GM23338 (cell line): ENCODE results near the gene VPS8. TPM values are rescaled to one million over a fixed set of nuclear protein-coding genes. Genes with fewer than 3 reads are reported as not detected.

Experiments
- ATAC-seq: fragments of 200-7000 bp; cut with Tn5 transposase; 3 replicates; pipeline ENCODE4 v1.9.1; 2020
- DNase-seq: peaks from one replicate; pipeline ENCODE4 v3.0.0-alpha.2; 2015; ENCODE audit warnings: low spot score
- H2AFZ ChIP-seq: fragments of 200-600 bp; sonication (generic); 2 replicates; pipeline ENCODE4 v1.8.0; 2016; ENCODE audit warnings: antibody characterized with exemption, mild to moderate bottlenecking, moderate library complexity
- H3F3A ChIP-seq: fragments of 200-600 bp; sonication (generic); replicated peaks from 2 replicates; pipeline ENCODE4 v1.8.0; 2017; ENCODE audit warnings: antibody characterized with exemption, mixed run types, low read depth
- H3K27ac ChIP-seq: fragments of 200-600 bp; sonication (generic); 2 replicates; pipeline ENCODE4 v1.6.1; 2016; ENCODE audit warnings: low read depth
- H3K27me3 ChIP-seq: fragments of 200-600 bp; sonication (generic); 2 replicates; pipeline ENCODE4 v1.8.0; 2016; ENCODE audit warnings: mild to moderate bottlenecking, mixed run types, moderate library complexity; ENCODE audit not compliant: insufficient read depth
- H3K36me3 ChIP-seq: fragments of 200-600 bp; sonication (generic); 2 replicates; pipeline ENCODE4 v1.8.0; 2016; ENCODE audit warnings: mild to moderate bottlenecking; ENCODE audit not compliant: insufficient read depth
- H3K4me1 ChIP-seq: fragments of 200-600 bp; sonication (generic); 2 replicates; pipeline ENCODE4 v1.8.0; 2016; ENCODE audit warnings: mild to moderate bottlenecking, moderate library complexity; ENCODE audit not compliant: insufficient read depth
- H3K4me2 ChIP-seq: fragments of 200-600 bp; sonication (generic); 2 replicates; pipeline ENCODE4 v1.7.1; 2017; ENCODE audit warnings: mixed run types
- H3K4me3 ChIP-seq: fragments of 200-600 bp; sonication (generic); 2 replicates; pipeline ENCODE4 v1.6.1; 2016; ENCODE audit warnings: mixed run types
- H3K79me2 ChIP-seq: fragments of 200-600 bp; sonication (generic); replicated peaks from 2 replicates; pipeline ENCODE4 v1.8.0; 2017; ENCODE audit warnings: mild to moderate bottlenecking; ENCODE audit not compliant: insufficient read depth
- H3K9me2 ChIP-seq: fragments of 200-600 bp; sonication (generic); 2 replicates; pipeline ENCODE4 v1.8.0; 2017; ENCODE audit not compliant: insufficient read depth
- H4K20me1 ChIP-seq: fragments of 200-600 bp; sonication (generic); replicated peaks from 2 replicates; pipeline ENCODE4 v1.8.0; 2017; ENCODE audit warnings: mild to moderate bottlenecking; ENCODE audit not compliant: insufficient read depth
- H3K27ac Mint-ChIP-seq: 2 replicates; pipeline ENCODE4 v1.8.0; 2020; ENCODE audit warnings: inconsistent platforms, mild to moderate bottlenecking, moderate library complexity, mixed read lengths
- H3K27me3 Mint-ChIP-seq: 3 replicates; pipeline ENCODE4 v1.8.0; 2022; ENCODE audit warnings: low read depth, mild to moderate bottlenecking, moderate library complexity, mixed read lengths, inconsistent platforms; ENCODE audit not compliant: insufficient read depth, poor library complexity
- H3K36me3 Mint-ChIP-seq: 3 replicates; pipeline ENCODE4 v1.8.0; 2021; ENCODE audit warnings: low read depth, mild to moderate bottlenecking, inconsistent platforms, moderate library complexity, mixed read lengths
- H3K4me1 Mint-ChIP-seq: 3 replicates; pipeline ENCODE4 v1.8.0; 2020; ENCODE audit warnings: mild to moderate bottlenecking, inconsistent platforms, mixed read lengths
- H3K4me3 Mint-ChIP-seq: 3 replicates; pipeline ENCODE4 v1.8.0; 2021; ENCODE audit warnings: moderate library complexity, mild to moderate bottlenecking, inconsistent platforms, mixed read lengths
- H3K9me3 Mint-ChIP-seq: 3 replicates; pipeline ENCODE4 v1.8.0; 2020; ENCODE audit warnings: moderate library complexity, mild to moderate bottlenecking, inconsistent platforms, mixed read lengths
- CREB1 ChIP-seq: fragments of 250-450 bp; sonication (Bioruptor Pico); IDR thresholded peaks from 2 replicates; pipeline ENCODE4 v1.5.0; 2020; ENCODE audit warnings: low read depth, mild to moderate bottlenecking, moderate library complexity
- EZH2 ChIP-seq: fragments of 200-600 bp; sonication (generic); IDR thresholded peaks from one replicate; pipeline ENCODE4 v1.8.0; 2017; ENCODE audit warnings: antibody characterized with exemption, mild to moderate bottlenecking, low read depth; ENCODE audit not compliant: unreplicated experiment
- EZH2phosphoT487 ChIP-seq: fragments of 200-600 bp; sonication (generic); IDR thresholded peaks from one replicate; pipeline ENCODE4 v1.8.1; 2018; ENCODE audit warnings: antibody characterized with exemption; ENCODE audit not compliant: unreplicated experiment
- JUNB ChIP-seq: IDR thresholded peaks from one replicate; pipeline ENCODE4 v1.6.1; 2016; ENCODE audit warnings: antibody characterized with exemption; ENCODE audit not compliant: unreplicated experiment
- NANOG ChIP-seq: IDR thresholded peaks from 2 replicates; pipeline ENCODE4 v1.6.1; 2016; ENCODE audit warnings: antibody characterized with exemption, borderline replicate concordance
- STAT1 ChIP-seq: IDR thresholded peaks from one replicate; pipeline ENCODE4 v1.6.1; 2016; ENCODE audit warnings: antibody characterized with exemption; ENCODE audit not compliant: unreplicated experiment
- ZNF114 ChIP-seq: fragments of 250-450 bp; sonication (Bioruptor Pico); IDR thresholded peaks from 2 replicates; pipeline ENCODE4 v1.5.0; 2020; ENCODE audit warnings: mild to moderate bottlenecking, moderate library complexity
- ZNF331 ChIP-seq: fragments of 250-450 bp; sonication (Bioruptor Pico); IDR thresholded peaks from 2 replicates; pipeline ENCODE4 v1.5.0; 2020; ENCODE audit warnings: low read depth, mild to moderate bottlenecking, moderate library complexity
- polyA plus RNA-seq: library from polyadenylated mRNA; unstranded; fragments of >200 nt; fragmentation: Nextera tagmentation; extraction: Ambion mirVana; gene quantifications from 2 replicates; pipeline ENCODE4 v1.2.1, GENCODE V29; 2016
- total RNA-seq: library from RNA; depleted of rRNA; stranded (reverse); fragments of >200 nt; shearing (Covaris generic); gene quantifications from 2 replicates; pipeline ENCODE4 v1.2.3, GENCODE V29; 2014
- TF ChIP-seq, protein P1 (sequence below), 2 experiments: fragments of 200-600 bp in 1 of 2; sonication (generic) in 1 of 2; conservative IDR thresholded peaks; 2 replicates each; pipeline versions ENCODE4 v1.5.1 to v1.6.1; 2016 to 2017; ENCODE audit warnings: antibody characterized with exemption in 2 of 2, low read depth in 2 of 2, mild to moderate bottlenecking in 2 of 2, moderate library complexity in 1 of 2
- TF ChIP-seq, protein P2 (sequence below): IDR thresholded peaks from one replicate; pipeline ENCODE4 v1.6.1; 2018; ENCODE audit warnings: antibody characterized with exemption; ENCODE audit not compliant: unreplicated experiment
- TF ChIP-seq, protein P3 (sequence below): fragments of 250-450 bp; sonication (Bioruptor Pico); IDR thresholded peaks from 2 replicates; pipeline ENCODE4 v1.5.0; 2020; ENCODE audit warnings: mild to moderate bottlenecking, moderate library complexity

Gene VPS8
- total and polyA plus RNA-seq, 2 experiments from 2014 or later = 17.3 to 45.5 TPM

DNA sequence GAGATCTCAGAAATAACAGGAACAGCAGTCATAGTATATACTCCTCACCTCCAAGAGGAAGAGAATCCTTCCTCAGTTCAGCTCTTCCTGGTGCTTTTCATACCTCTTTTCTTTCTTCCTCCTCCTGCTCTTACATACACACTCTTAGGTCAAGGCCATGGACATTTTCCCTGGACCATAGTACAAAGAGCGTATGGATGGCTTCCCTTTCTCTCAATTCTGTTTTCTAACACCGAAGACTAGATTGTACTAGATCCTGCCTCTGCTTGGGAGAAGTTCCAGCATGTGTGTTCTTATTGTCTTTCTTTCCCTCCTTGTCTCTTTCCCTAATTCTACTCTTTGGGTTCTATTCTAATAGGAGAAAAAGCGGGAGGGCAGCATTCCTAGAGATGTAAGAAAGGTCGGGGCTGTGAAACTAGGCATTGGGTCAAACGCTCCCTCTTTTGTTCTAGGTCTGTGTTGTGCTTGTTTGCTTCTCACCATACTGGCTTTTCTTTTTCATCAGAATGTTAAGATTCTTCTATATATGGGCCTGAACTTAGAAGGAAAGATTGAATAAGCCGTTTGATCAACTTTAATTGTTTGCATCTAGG is 77.4 kb downstream of the VPS8 start (continued):
- TF ChIP-seq EZH2 (no peak), NANOG (no peak), EZH2phosphoT487 (no peak), ZNF114 (CRISPR knock-in tag) (no peak), STAT1 (no peak), JUNB (no peak)
- TF ChIP-seq, protein P1, sequence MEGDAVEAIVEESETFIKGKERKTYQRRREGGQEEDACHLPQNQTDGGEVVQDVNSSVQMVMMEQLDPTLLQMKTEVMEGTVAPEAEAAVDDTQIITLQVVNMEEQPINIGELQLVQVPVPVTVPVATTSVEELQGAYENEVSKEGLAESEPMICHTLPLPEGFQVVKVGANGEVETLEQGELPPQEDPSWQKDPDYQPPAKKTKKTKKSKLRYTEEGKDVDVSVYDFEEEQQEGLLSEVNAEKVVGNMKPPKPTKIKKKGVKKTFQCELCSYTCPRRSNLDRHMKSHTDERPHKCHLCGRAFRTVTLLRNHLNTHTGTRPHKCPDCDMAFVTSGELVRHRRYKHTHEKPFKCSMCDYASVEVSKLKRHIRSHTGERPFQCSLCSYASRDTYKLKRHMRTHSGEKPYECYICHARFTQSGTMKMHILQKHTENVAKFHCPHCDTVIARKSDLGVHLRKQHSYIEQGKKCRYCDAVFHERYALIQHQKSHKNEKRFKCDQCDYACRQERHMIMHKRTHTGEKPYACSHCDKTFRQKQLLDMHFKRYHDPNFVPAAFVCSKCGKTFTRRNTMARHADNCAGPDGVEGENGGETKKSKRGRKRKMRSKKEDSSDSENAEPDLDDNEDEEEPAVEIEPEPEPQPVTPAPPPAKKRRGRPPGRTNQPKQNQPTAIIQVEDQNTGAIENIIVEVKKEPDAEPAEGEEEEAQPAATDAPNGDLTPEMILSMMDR (conservative IDR thresholded peaks at IDR 0.05; ENCODE audit: low read depth in 2 of 2) = no peak
- TF ChIP-seq, protein P2, sequence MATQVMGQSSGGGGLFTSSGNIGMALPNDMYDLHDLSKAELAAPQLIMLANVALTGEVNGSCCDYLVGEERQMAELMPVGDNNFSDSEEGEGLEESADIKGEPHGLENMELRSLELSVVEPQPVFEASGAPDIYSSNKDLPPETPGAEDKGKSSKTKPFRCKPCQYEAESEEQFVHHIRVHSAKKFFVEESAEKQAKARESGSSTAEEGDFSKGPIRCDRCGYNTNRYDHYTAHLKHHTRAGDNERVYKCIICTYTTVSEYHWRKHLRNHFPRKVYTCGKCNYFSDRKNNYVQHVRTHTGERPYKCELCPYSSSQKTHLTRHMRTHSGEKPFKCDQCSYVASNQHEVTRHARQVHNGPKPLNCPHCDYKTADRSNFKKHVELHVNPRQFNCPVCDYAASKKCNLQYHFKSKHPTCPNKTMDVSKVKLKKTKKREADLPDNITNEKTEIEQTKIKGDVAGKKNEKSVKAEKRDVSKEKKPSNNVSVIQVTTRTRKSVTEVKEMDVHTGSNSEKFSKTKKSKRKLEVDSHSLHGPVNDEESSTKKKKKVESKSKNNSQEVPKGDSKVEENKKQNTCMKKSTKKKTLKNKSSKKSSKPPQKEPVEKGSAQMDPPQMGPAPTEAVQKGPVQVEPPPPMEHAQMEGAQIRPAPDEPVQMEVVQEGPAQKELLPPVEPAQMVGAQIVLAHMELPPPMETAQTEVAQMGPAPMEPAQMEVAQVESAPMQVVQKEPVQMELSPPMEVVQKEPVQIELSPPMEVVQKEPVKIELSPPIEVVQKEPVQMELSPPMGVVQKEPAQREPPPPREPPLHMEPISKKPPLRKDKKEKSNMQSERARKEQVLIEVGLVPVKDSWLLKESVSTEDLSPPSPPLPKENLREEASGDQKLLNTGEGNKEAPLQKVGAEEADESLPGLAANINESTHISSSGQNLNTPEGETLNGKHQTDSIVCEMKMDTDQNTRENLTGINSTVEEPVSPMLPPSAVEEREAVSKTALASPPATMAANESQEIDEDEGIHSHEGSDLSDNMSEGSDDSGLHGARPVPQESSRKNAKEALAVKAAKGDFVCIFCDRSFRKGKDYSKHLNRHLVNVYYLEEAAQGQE = no peak

DNA sequence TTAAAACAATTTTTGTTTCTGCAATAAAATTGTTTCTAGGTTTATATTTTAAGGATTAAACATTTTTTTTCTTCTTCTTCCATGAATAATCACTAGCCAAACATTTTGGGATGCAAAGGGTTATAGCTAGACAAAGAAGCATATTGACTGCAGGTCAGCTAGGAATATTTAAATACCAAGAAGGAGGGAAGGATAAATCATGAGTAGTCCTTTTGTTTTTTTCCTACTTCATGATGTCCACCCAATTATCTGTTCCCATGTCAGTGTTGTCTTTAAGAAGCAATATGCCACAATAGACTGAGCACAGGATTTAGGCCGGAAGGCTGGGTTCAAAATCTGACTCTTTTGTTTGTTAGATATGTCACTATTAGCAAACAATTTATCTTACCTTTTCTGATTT is 82.1 kb downstream of the VPS8 start:
- Histone ChIP-seq H3K4me3 (no peak overlapping the region), H3K4me1 (peaks cover 4% of the 10 kb centered on the region; the same call in 1 of the 2 replicates), H3K4me2 (no peak overlapping the region), H3K27ac (no peak overlapping the region), H3F3A (no peaks in the 10 kb centered on the region), H3K9me2 (no peaks in the 10 kb centered on the region), H2AFZ (no peak overlapping the region), H4K20me1 (no peaks in the 10 kb centered on the region), H3K36me3 (no peaks in the 10 kb centered on the region), H3K79me2 (no peaks in the 10 kb centered on the region), H3K27me3 (no peaks in the 10 kb centered on the region)
- no peak overlapping the region for H3K4me3 Mint-ChIP-seq
- H3K4me1 Mint-ChIP-seq = peaks cover 13% of the 10 kb centered on the region
- H3K36me3 Mint-ChIP-seq = 0 out of 3 replicates have a peak, but pooled peaks cover 3% of the 10 kb centered on the region
- H3K27me3 Mint-ChIP-seq = peaks cover 2% of the 10 kb centered on the region
- no peak overlapping the region for H3K27ac Mint-ChIP-seq
- ATAC-seq = no peak
- DNase-seq = no peak
- H3K9me3 Mint-ChIP-seq = no peaks in the 10 kb centered on the region
- TF ChIP-seq ZNF331 = no peak
- no peak for TF ChIP-seq EZH2phosphoT487
- no peak for TF ChIP-seq JUNB
- TF ChIP-seq NANOG = no peak
- no peak for TF ChIP-seq ZNF114 (CRISPR knock-in tag)
- no peak for TF ChIP-seq CREB1 (CRISPR knock-in tag)
- TF ChIP-seq STAT1 = no peak
- no peak for TF ChIP-seq EZH2
- TF ChIP-seq, protein P3, sequence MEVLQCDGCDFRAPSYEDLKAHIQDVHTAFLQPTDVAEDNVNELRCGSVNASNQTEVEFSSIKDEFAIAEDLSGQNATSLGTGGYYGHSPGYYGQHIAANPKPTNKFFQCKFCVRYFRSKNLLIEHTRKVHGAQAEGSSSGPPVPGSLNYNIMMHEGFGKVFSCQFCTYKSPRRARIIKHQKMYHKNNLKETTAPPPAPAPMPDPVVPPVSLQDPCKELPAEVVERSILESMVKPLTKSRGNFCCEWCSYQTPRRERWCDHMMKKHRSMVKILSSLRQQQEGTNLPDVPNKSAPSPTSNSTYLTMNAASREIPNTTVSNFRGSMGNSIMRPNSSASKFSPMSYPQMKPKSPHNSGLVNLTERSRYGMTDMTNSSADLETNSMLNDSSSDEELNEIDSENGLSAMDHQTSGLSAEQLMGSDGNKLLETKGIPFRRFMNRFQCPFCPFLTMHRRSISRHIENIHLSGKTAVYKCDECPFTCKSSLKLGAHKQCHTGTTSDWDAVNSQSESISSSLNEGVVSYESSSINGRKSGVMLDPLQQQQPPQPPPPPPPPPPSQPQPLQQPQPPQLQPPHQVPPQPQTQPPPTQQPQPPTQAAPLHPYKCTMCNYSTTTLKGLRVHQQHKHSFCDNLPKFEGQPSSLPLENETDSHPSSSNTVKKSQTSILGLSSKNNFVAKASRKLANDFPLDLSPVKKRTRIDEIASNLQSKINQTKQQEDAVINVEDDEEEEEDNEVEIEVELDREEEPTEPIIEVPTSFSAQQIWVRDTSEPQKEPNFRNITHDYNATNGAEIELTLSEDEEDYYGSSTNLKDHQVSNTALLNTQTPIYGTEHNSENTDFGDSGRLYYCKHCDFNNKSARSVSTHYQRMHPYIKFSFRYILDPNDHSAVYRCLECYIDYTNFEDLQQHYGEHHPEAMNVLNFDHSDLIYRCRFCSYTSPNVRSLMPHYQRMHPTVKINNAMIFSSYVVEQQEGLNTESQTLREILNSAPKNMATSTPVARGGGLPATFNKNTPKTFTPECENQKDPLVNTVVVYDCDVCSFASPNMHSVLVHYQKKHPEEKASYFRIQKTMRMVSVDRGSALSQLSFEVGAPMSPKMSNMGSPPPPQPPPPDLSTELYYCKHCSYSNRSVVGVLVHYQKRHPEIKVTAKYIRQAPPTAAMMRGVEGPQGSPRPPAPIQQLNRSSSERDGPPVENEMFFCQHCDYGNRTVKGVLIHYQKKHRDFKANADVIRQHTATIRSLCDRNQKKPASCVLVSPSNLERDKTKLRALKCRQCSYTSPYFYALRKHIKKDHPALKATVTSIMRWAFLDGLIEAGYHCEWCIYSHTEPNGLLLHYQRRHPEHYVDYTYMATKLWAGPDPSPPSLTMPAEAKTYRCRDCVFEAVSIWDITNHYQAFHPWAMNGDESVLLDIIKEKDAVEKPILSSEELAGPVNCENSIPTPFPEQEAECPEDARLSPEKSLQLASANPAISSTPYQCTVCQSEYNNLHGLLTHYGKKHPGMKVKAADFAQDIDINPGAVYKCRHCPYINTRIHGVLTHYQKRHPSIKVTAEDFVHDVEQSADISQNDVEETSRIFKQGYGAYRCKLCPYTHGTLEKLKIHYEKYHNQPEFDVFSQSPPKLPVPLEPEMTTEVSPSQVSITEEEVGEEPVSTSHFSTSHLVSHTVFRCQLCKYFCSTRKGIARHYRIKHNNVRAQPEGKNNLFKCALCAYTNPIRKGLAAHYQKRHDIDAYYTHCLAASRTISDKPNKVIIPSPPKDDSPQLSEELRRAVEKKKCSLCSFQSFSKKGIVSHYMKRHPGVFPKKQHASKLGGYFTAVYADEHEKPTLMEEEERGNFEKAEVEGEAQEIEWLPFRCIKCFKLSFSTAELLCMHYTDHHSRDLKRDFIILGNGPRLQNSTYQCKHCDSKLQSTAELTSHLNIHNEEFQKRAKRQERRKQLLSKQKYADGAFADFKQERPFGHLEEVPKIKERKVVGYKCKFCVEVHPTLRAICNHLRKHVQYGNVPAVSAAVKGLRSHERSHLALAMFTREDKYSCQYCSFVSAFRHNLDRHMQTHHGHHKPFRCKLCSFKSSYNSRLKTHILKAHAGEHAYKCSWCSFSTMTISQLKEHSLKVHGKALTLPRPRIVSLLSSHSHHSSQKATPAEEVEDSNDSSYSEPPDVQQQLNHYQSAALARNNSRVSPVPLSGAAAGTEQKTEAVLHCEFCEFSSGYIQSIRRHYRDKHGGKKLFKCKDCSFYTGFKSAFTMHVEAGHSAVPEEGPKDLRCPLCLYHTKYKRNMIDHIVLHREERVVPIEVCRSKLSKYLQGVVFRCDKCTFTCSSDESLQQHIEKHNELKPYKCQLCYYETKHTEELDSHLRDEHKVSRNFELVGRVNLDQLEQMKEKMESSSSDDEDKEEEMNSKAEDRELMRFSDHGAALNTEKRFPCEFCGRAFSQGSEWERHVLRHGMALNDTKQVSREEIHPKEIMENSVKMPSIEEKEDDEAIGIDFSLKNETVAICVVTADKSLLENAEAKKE (CRISPR knock-in tag) = no peak
